Measurements from ENCODE around the gene TGFB1I1. TPM values are rescaled to one million over a fixed set of nuclear protein-coding genes. Genes with fewer than 3 reads are reported as not detected.
A peak's percentile ranks its signal among the peaks of the same experiment; 100 is the strongest.

TGFB1I1 gene
- total RNA-seq, 1 donor from 2014 or later = 34.7 TPM

DNA sequence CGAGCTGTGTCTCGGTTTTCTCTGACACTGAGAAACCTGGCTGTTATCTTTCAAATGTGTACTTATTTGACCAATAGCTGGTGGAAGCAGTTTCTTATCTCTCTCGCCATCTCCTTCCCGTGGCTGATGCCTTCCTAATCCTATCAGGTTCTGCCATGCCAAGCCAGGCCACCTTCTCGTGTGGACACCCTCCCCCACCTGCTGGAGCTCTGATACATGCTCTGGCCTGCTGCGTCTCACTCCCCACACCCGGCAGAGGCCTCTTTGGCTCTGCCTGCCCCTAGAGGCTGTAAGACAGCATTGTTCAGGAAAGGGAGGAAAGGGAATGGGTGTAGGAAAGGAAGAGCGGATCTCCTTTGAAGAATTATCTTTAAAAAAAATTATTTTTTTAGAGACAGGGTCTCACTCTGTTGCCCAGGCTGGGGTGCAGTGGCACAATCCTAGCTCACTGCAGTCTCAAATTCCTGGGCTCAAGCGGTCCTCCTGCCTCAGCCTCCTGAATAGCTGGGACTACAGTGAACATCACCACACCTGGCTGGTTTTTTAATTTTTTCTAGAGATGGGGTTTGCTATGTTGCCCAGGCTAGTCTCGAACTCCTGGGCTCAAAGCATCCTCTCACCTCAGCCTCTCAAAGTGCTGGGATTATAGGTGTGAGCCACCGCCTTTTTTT, 20.1 kb upstream of the TGFB1I1 start:
- no peak for DNase-seq (ENCODE audit: low spot score)

DNA sequence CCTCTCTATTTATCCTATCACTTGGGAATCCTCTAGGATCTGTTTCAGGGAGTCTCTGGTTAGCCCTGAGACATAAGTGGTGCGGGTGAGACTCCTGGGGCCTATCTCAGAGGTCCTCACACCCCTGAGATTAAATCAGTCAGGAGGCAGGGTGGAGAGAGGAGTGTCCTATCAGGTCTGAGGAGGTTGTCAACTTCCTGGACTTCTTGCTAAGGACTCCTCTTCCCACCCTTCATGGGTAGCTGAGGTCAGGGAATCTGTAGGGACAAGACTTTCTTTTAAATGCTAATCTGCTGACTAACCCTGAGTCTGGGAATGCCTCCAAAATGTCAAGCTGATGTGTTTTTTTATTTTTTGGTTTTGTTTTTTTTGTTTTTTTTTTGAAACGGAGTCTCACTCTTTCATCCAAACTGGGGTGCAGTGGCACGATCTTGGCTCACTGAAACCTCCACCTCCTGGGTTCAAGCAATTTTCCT, 19.3 kb upstream of the TGFB1I1 start:
- DNase-seq (ENCODE audit: low spot score) = no peak

DNA sequence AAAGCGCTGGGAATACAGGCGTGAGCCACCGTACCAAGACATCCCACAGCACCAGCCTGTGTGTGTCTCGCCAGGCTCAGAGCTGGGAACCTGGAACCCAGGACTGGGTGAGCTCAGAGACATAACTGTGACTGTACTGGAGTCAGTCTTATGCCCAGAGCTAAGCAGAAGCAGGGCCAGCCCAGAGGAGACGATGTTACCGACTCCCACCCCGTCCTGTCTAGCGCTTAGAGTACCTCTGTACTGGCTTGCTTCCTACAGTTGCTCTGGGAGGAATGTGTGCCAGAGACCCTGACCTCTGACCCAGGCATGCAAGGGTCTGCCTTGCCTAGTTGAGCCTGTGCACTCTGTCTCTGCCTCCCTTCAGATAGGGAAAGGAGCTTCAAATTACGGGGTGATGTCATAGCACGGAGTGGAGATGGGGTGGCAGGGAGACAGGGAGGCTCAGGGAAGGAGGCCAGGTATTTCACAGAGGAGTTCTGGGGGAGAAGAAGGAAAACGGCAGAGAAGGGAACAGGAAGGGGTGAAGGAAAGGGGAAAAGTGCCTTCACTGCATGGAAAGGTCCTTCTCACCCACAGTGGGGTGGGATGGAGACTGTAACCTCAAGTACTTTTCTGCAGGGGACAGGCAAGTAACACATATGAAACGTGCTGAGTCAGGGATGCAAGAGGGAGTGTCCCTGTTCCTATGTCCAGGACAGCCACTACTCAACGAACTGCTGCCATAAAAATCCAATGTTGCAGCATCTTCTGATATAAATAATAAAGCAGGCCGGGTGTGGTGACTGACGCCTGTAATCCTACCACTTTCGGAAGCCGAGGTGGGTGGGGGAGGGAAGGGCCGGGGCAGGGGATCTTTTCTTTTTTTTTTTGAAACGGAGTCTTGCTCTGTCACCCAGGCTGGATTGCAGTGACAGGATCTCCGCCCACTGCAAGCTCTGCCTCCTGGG, 18.4 kb upstream of the TGFB1I1 start:
- no peak for DNase-seq (ENCODE audit: low spot score)

DNA sequence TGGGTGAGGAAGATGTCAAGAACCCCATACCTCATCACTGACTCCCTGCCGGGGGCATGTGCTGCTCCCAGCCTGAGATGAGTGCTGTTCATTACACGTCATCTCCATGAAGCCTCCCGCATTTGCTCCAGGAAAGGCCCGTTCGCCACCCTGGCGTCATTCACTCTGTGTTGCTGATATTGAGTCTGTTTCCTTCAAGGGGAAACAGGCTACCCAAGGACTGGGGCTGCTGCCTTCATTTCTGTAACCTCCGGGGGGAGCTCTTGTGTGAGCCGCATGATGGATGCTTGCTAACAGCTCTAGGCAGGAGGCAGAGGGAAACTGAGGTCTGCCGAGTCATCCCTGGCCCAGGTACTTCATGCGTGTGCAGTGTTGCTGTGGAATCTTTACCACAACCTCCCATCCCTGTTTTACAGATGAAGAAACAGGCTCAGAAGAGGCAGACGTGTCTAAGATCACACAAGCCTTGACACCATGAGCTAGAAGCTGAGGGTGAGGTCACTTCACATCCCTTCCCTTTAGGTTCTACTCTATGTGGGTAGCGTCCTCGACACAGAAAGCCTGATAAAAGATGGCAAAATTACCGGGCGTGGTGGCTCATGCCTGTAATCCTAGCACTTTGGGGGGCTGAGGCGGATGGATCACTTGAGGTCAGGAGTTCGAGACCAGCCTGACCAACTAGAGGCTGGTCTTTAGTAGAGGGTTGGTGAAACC, 16.2 kb upstream of the TGFB1I1 start:
- no peak for DNase-seq (ENCODE audit: low spot score)

DNA sequence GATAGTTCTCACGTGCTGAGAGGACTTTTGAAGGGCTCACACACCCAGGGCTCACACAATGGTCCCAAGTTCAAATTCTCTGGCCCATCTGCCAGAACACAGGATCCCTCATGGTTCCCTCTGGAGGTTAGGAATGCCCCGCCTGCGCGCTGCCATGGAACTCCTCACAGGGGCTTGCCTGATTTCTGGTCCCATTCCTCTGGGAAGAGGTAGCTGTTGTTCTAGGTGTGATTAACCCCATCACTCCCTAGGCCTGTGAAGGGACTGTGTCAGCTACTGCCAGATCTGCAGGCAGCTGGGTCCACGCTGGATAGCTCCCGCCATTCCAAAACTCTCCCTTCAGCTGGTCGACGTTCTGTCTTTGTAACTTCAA, 15.0 kb upstream of the TGFB1I1 start:
- no peak for DNase-seq (ENCODE audit: low spot score)

DNA sequence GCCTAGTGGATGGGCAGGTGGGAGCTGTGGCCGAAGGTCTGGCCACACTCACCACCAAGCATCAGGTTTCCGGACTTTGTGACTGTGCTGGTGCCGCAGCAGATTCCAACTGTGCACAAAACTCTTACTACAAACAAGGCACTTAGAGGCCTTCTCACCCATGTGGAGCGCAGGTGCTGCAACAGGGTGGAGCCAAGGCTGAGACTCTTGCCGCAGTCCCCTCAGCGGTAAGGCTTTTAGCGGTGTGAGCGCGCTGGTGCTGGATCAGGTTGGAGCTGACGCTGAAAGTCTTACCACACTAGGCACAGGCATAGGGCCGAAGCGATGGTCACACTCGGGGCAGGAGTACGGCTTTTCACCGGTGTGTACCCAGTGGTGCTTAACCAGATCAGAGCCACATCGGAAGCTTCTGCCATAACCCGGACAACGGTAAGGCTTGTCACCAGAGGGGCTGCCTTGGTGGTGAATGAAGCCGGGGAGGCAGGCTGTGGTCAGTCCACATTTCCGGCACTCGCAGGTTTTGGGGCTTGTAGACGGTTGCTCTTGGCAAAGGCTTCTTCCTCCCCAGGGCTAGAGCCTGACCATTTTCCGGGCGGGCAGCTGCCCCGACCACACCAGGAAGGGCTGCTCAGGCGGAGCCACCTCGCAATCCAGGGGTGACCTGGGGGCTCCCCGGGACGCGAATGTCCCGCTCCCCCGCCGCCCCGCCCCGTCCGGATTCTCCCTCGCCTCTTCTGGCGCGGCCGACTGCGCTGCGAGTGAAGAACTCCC, 13.7 kb upstream of the TGFB1I1 start:
- no peak for DNase-seq (ENCODE audit: low spot score)

DNA sequence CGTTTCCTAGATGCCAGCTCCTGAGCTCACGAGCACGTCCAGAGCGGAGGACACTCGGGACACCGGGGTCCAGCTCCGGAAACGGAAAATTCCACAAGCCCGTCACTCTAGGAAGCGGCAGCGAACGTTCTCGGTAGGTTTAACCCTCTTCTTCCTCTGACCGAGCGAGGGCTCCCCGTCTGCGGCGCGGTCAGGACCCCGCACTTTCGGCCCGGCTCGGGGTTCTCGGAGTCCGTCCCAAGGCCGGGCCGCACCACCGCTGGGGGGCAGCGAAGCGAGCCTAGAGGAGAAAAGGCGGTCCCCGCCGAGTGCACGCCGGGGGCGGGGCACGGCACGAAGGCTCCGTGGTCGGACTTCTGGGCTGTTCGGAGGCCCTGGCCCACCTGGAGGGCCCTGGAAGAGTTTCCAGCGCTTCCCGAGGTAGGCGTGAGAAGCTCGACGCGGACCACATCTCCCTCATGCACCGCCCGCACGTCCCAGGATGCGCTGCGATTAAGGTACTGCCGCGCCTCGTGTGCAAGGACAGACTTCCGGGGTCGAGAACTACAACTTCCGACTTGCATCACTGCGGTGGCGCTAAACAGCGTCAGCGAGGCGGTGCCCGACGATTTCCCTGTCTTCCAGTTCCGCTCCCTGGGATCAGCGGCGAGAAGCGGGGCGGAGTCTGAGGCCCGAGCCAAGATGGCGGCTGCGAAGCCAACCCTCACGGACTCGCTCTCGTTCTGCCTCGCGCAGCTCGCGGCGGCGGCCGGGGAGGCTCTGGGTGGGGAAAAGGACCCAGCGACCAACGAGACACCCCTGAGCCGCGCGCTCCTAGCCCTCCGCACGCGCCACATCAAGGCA, 12.9 kb upstream of the TGFB1I1 start, which contains the start of gene ARMC5:
ARMC5 (plus strand) TSS at position 658 of the 843 bp plus-strand sequence; CDS start at position 682, 24 bp downstream.
- DNase-seq (ENCODE audit: low spot score) = peak; percentile 99

DNA sequence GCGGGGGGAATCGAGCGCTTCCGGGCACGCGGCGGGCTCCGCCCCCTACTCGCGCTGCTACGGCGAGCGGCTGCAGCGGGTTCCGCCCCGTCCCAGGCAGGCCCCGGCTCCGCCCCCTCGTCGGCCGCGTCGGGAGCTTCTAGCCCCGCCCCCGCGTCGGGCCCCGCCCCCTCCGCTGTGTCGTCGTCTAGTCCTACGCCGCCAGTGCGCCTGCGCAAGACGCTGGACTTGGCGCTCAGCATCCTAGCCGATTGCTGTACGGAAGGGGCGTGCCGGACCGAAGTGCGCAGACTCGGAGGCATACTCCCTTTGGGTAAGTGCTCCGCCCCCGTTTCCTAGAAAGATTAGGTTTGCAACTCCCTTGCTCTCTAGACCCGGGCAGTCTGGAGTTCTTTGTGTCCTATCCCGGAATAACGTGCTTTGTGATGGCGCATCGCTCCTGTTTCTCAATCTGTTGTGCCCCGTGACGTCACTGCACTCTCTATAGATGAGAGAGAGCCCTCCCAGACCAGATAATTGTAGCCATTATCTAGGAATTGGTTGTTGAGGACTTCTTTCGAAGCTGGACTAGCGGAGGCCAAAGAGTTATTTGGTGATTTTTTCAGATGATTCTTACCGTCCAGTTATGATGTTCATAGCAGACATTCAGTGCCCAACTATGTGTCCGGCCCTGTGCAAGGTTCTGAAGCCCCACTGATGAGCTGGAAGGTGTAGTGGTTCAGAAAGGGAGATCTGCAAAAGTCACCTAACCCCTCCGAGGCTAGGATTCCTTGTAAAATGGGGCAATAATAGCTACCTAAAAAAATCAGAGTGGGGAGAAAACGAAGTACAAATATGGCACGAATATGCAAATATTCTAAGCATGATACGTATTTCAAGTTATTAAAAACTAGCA, 12.0 kb upstream of the TGFB1I1 start:
- DNase-seq (ENCODE audit: low spot score) = peak; percentile 100

DNA sequence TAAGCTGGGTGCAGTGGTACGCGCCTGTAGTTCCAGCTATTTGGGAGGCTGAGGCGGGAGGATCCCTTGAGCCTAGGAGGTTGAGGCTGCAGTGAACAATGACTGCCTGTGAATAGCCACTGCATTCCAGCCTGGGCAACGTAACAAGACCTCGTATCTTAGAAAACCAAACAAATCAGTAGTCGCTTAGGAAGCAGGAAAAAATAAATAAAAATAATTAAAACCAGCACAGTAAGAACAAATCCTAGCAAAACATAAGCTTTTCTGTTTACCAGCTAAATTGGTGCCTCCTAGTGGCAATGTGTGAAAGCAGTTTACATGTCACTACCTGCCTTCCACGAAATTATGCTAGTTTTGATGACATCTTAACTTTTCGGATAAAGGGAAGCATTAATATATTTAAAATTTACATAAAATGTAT, 11.4 kb upstream of the TGFB1I1 start:
- no peak for DNase-seq (ENCODE audit: low spot score)

DNA sequence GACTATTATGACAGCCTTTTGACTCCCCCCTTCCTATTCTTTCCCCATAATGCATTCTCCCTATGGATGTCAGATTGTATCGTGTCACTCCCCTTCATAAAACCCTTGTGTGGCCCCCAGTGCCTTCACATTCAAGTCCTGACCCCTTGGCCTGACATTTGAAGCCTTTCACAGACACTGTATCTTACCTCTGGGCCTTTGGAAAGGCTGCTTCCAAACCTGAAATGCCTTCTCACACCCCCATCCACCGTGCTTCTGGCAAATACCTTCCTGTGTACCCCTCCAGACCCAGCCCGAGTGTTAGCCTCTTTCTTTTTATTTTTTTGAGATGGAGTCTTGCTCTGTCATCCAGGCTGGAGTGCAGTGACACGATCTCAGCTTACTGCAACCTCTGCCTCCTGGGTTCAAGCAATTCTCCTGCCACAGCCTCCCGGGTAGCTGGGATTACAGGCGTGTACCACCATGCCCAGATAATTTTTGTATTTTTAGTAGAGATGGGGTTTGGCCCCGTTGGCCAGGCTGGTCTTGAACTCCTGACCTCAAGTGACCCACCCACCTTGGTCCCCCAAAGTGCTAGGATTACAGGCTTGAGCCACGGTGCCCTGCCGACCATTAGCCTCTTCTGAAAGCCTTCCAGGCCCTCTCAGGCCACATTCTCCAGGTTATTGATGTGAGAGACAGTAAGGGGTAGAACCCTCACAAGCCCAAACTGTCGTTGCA, 10.6 kb upstream of the TGFB1I1 start:
- DNase-seq (ENCODE audit: low spot score) = no peak

DNA sequence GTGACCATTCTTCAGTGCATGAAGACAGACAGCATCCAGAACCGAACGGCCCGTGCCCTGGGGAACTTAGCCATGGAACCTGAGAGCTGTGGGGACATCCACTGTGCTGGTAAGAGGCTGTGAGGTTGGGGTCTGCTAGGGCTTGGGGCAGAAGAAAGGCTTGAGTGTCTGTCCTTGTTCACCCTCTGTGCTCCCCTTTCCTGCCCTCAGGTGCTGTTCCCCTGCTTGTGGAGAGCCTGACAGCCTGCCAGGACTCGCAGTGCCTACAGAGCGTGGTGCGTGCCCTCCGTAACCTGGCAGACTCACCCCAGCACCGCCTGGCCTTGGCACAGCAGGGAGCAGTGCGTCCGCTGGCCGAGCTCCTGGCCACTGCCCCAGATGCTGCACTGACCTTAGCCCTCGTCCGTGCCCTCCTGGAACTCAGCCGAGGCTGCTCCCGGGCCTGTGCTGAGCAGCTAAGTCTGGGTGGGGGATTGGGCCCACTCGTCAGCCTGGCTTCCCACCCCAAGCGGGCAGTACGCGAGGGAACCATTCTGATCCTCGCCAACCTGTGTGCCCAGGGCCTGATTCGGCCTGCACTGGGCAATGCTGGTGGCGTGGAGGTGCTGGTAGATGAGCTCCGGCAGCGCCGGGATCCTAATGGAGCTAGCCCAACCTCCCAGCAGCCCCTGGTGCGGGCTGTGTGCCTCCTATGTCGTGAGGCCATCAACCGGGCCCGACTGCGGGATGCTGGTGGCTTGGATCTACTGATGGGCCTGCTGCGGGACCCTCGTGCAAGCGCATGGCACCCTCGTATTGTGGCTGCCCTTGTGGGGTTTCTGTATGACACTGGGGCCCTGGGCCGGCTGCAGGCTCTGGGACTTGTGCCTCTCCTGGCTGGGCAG, 9.8 kb upstream of the TGFB1I1 start:
- no peak for DNase-seq (ENCODE audit: low spot score)

DNA sequence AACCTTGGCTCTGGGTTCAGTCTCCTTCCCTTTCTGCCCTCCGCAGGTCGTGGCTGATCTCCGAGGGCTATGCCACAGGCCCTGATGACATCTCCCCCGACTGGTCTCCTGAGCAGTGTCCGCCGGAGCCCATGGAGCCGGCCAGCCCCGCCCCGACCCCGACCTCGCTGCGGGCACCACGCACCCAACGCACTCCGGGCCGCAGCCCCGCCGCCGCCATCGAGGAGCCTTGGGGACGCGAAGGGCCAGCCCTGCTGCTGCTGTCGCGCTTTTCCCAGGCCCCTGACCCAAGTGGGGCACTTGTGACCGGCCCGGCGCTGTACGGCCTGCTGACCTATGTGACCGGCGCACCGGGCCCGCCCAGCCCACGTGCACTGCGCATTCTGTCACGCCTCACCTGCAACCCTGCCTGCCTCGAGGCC, 7.6 kb upstream of the TGFB1I1 start:
- DNase-seq (ENCODE audit: low spot score) = no peak

DNA sequence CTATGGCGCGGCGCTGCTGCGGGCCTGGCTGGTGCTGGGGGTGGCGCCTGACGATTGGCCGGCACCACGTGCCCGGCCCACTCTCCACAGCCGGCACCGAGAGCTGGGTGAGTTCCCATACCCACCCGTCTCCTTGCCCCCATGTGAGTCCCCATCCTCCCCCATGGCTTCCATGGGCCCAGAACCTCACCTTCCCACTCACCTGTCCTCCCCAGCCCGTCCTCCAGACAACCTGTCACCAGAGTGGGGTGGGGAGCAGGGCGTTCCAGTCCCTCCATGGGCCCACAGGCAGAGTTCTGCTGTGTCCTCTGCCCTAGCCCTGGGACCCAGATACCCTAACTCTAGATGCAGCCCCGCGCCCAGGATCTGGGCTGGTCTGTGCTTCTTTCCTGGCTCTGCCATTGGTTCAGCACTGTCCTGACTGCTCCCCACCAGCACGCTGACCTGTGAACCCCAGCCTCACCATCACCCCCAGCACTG, 7.1 kb upstream of the TGFB1I1 start:
- no peak for DNase-seq (ENCODE audit: low spot score)

DNA sequence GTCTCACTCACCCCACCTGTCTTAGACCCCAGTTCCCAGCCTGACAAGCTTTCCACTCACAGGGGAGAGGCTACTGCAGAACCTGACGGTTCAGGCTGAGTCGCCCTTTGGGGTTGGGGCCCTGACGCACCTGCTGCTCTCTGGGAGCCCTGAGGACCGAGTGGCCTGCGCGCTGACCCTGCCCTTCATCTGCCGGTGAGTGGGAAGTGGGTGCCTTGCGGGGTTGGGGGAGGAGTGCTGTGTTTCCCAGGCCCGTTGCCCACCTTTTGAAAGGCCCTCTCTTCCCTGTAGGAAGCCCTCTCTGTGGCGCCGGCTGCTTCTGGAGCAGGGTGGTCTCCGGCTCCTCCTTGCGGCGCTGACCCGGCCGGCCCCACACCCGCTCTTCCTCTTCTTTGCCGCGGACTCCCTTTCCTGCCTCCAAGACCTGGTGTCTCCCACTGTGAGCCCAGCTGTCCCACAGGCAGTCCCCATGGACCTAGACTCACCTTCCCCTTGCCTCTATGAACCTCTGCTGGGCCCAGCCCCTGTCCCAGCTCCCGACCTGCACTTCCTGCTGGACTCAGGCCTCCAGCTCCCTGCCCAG, 6.1 kb upstream of the TGFB1I1 start:
- no peak for DNase-seq (ENCODE audit: low spot score)

DNA sequence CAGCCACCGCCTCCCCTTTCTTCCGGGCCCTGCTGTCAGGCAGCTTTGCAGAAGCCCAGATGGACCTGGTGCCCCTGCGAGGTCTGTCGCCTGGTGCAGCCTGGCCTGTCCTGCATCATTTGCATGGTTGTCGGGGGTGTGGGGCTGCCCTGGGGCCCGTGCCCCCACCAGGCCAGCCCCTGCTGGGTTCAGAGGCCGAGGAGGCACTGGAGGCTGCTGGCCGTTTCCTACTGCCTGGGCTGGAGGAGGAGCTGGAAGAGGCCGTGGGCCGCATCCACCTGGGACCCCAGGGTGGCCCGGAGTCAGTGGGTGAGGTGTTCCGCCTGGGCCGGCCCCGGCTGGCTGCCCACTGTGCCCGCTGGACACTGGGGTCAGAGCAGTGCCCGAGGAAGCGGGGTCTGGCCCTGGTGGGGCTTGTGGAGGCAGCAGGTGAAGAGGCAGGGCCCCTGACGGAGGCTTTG, 5.5 kb upstream of the TGFB1I1 start:
- no peak for DNase-seq (ENCODE audit: low spot score)

DNA sequence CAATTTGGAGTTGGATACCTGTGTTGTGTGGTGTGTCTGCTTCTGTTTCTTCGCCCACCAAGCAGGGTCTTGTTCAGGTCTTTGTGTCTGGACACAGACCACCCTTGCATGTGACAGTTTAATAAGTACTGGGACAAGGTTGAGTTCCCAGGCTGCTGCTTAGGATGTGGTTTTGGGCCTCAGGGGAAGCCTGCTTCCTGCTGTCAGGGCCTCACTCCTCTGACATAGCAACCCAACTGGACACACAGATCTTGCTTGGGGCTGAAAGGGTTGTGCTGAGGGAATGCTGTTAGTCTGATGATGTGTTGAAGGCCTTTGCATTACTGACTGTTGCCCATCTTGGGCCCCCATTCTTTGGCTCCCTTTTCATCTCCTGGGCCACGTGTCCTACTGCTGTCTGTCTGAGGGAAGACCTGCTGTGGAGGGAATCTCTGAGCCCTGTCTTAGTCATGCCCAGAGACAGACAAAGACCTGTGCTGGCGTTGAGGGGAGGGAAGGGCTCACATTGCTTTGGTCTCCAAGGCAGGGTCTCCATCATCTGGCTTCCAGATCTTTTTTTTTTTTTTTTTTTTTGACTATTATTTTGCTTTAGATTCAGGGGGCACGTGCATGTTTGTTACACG, 4.7 kb upstream of the TGFB1I1 start:
- no peak for DNase-seq (ENCODE audit: low spot score)
